Left colon (tissue), 2 donors: ENCODE data around the gene ACAN. TPM values are rescaled to one million over a fixed set of nuclear protein-coding genes. Genes with fewer than 3 reads are reported as not detected.
A peak's percentile ranks its signal among the peaks of the same experiment; 100 is the strongest.

Experiments
- ATAC-seq: fragments of 200-7000 bp; cut with Tn5 transposase; one replicate; pipeline ENCODE4 v1.9.1; 2020; ENCODE audit warnings: mild to moderate bottlenecking, moderate library complexity
- DNase-seq, 2 donors: peaks; one replicate each; pipeline ENCODE4 v3.0.0-alpha.2; 2020
- intact Hi-C, 2 donors: fragments of 100-400 bp; cut with DNase I in 1 of 2; cut with micrococcal nuclease in 1 of 2; formaldehyde crosslinking; loops; one replicate each; pipeline versions ENCODE4 v1.11.2 to v1.14.0; 2022; cut with DNase I, micrococcal nuclease
- total RNA-seq, 2 donors: library from RNA; stranded (reverse); fragmentation: NEBNext Ultra II Directional; extraction: Animal tissue kit (Norgen Biotek cat#: 25700); gene quantifications; one replicate each; pipeline ENCODE4 v1.2.1, GENCODE V29; 2021
- donor health status: DM: no; HTN: no; CAD: no.
- donor health status: DM: yes; HTN: yes; CAD: no.

ACAN gene
- total RNA-seq, 2 donors from 2014 or later: 0.20 to 0.21 TPM

GRCh38 chr15:88894819-88895767, 91.9 kb downstream of the ACAN start, which contains the start of gene HAPLN3:
Gene HAPLN3, minus strand, starts transcription at chr15:88895544. Its CDS starts 8,246 bp downstream, at chr15:88887298.
- DNase-seq (peak in 1 of 2 donors; percentile 37), ATAC-seq (peak; percentile 59)
- intact Hi-C loops: no loop called here

GRCh38 chr15:88896333-88897033, 93.2 kb downstream of the ACAN start:
- no peak for DNase-seq
- no peak for ATAC-seq
- intact Hi-C loops: no loop called here

- DNase-seq: no peak
- no peak for ATAC-seq
- intact Hi-C loops: no loop called here
These were observed 93.9 kb downstream of the ACAN start for GRCh38 chr15:88897142-88897455.

GRCh38 chr15:88897456-88898194, 94.4 kb downstream of the ACAN start:
- intact Hi-C loops: no loop called here
- ATAC-seq (peak; percentile 93), DNase-seq (peak; percentile 71 to 84)

- intact Hi-C loops: no loop called here
- ATAC-seq: no peak
These were observed 95.5 kb downstream of the ACAN start for GRCh38 chr15:88898736-88899135.

GRCh38 chr15:88899251-88899650, 96.0 kb downstream of the ACAN start:
- ATAC-seq (no peak), DNase-seq (no peak)
- intact Hi-C loops: no loop called here

More at GRCh38 chr15:88898736-88899135, 95.5 kb downstream of the ACAN start:
- DNase-seq: no peak

GRCh38 chr15:88900309-88900981, 97.2 kb downstream of the ACAN start:
- intact Hi-C loops: loop anchor here (10.0 kb wide), 2 partner anchors 104 to 274 kb away; no protein-coding TSS in a partner anchor
- ATAC-seq: no peak
- no peak for DNase-seq

- ATAC-seq (no peak), DNase-seq (no peak)
- intact Hi-C loops: loop anchor here (10.0 kb wide), 2 partner anchors 104 to 274 kb away; no protein-coding TSS in a partner anchor
These were observed 97.8 kb downstream of the ACAN start for GRCh38 chr15:88900982-88901418.

GRCh38 chr15:88901508-88902220, 98.4 kb downstream of the ACAN start:
- intact Hi-C loops: loop anchor here (10.0 kb wide), 2 partner anchors 103 to 273 kb away; no protein-coding TSS in a partner anchor
- no peak for DNase-seq
- ATAC-seq: no peak

GRCh38 chr15:88902221-88902835, 99.1 kb downstream of the ACAN start:
- intact Hi-C loops: loop anchor here (10.0 kb wide), 2 partner anchors 102 to 272 kb away; no protein-coding TSS in a partner anchor
- no peak for DNase-seq
- ATAC-seq: no peak

- ATAC-seq (no peak), DNase-seq (no peak)
- intact Hi-C loops: loop anchor here (10.0 kb wide), 2 partner anchors 102 to 272 kb away; no protein-coding TSS in a partner anchor
These were observed 99.6 kb downstream of the ACAN start for GRCh38 chr15:88902846-88903245.

- DNase-seq: no peak
These were observed 101.0 kb downstream of the ACAN start for GRCh38 chr15:88904257-88904623.

GRCh38 chr15:88904624-88905327, 101.5 kb downstream of the ACAN start:
- peak; percentile 90 for ATAC-seq
- peak; percentile 63 to 88 for DNase-seq
- intact Hi-C loops: loop anchor here (5.0 to 10.0 kb wide), 3 partner anchors 100 to 270 kb away; no protein-coding TSS in a partner anchor

More at GRCh38 chr15:88904257-88904623, 101.0 kb downstream of the ACAN start:
- no peak for ATAC-seq
- intact Hi-C loops: loop anchor here (10.0 kb wide), 2 partner anchors 101 to 271 kb away; no protein-coding TSS in a partner anchor

- DNase-seq (no peak), ATAC-seq (no peak)
- intact Hi-C loops: loop anchor here (5.0 to 10.0 kb wide), 3 partner anchors 99 to 269 kb away; no protein-coding TSS in a partner anchor
These were observed 102.3 kb downstream of the ACAN start for GRCh38 chr15:88905576-88905975.

- ATAC-seq: no peak
- no peak for DNase-seq
- intact Hi-C loops: loop anchor here (5.0 to 10.0 kb wide), 3 partner anchors 99 to 269 kb away; no protein-coding TSS in a partner anchor
These were observed 102.9 kb downstream of the ACAN start for GRCh38 chr15:88906130-88906529.

GRCh38 chr15:88906551-88906950, 103.3 kb downstream of the ACAN start:
- ATAC-seq: no peak
- intact Hi-C loops: loop anchor here (5.0 to 10.0 kb wide), 3 partner anchors 98 to 268 kb away; no protein-coding TSS in a partner anchor
- DNase-seq: no peak
